ENCODE results near the gene SBNO2. TPM values are rescaled to one million over a fixed set of nuclear protein-coding genes. Genes with fewer than 3 reads are reported as not detected.

SBNO2 gene
- total RNA-seq, 1 donor from 2014 or later, result 48.8 TPM

DNA sequence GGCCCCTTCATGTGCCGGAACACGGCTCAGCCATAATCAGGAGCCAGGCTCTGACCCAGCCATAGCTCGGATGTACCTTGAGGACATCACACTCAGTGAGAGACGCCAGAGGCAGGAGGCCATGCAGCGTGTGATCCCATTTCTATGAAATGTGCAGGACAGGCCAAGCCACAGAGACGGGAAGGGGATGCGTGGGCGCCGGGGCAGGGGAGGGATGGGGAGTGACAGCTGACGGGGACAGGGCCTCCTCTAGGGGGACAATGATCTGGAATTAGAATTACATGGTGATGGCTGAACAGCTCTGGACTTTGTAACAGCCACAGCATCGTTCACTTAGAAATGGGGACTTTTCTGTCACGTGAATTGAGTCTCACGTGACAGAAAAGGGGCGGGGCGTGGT is 34.9 kb downstream of the SBNO2 start:
- DNase-seq (ENCODE audit: low read depth), result no peak
- H3K27me3 ChIP-seq (ENCODE audit: control insufficient read depth, insufficient read depth, low read length), result no peaks in the 10 kb centered on the region

GRCh38 chr19:1138121-1138520 is 35.9 kb downstream of the SBNO2 start:
- TF ChIP-seq, protein P1, sequence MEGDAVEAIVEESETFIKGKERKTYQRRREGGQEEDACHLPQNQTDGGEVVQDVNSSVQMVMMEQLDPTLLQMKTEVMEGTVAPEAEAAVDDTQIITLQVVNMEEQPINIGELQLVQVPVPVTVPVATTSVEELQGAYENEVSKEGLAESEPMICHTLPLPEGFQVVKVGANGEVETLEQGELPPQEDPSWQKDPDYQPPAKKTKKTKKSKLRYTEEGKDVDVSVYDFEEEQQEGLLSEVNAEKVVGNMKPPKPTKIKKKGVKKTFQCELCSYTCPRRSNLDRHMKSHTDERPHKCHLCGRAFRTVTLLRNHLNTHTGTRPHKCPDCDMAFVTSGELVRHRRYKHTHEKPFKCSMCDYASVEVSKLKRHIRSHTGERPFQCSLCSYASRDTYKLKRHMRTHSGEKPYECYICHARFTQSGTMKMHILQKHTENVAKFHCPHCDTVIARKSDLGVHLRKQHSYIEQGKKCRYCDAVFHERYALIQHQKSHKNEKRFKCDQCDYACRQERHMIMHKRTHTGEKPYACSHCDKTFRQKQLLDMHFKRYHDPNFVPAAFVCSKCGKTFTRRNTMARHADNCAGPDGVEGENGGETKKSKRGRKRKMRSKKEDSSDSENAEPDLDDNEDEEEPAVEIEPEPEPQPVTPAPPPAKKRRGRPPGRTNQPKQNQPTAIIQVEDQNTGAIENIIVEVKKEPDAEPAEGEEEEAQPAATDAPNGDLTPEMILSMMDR (IDR thresholded peaks at IDR 0.05; ENCODE audit: insufficient read depth, low read length, poor library complexity, severe bottlenecking), result no peak
- H3K27me3 ChIP-seq (ENCODE audit: control insufficient read depth, insufficient read depth, low read length), result no peaks in the 10 kb centered on the region
- DNase-seq (ENCODE audit: low read depth), result no peak
- H3K36me3 ChIP-seq (ENCODE audit: control insufficient read depth, insufficient read depth, low read length), result peaks cover 3% of the 10 kb centered on the region
- no peak overlapping the region for H3K4me3 ChIP-seq (ENCODE audit: low read depth, low read length)

More for the DNA sequence above, 34.9 kb downstream of the SBNO2 start:
- TF ChIP-seq, protein P1 (IDR thresholded peaks at IDR 0.05; ENCODE audit: insufficient read depth, low read length, poor library complexity, severe bottlenecking), result no peak
- Histone ChIP-seq H3K36me3 (ENCODE audit: control insufficient read depth, insufficient read depth, low read length) (peaks cover 3% of the 10 kb centered on the region), H3K4me3 (ENCODE audit: low read depth, low read length) (no peak overlapping the region)

- H3K4me3 ChIP-seq (ENCODE audit: low read depth, low read length), result no peak overlapping the region
- DNase-seq (ENCODE audit: low read depth), result no peak
- TF ChIP-seq, protein P1 (IDR thresholded peaks at IDR 0.05; ENCODE audit: insufficient read depth, low read length, poor library complexity, severe bottlenecking), result no peak
- peaks cover 3% of the 10 kb centered on the region for H3K36me3 ChIP-seq (ENCODE audit: control insufficient read depth, insufficient read depth, low read length)
- no peaks in the 10 kb centered on the region for H3K27me3 ChIP-seq (ENCODE audit: control insufficient read depth, insufficient read depth, low read length)
Observed at GRCh38 chr19:1136621-1137317, 37.3 kb downstream of the SBNO2 start.

- H3K27me3 ChIP-seq (ENCODE audit: control insufficient read depth, insufficient read depth, low read length), result no peaks in the 10 kb centered on the region
- no peak overlapping the region for H3K4me3 ChIP-seq (ENCODE audit: low read depth, low read length)
- H3K36me3 ChIP-seq (ENCODE audit: control insufficient read depth, insufficient read depth, low read length), result peaks cover 3% of the 10 kb centered on the region
- TF ChIP-seq, protein P1 (IDR thresholded peaks at IDR 0.05; ENCODE audit: insufficient read depth, low read length, poor library complexity, severe bottlenecking), result no peak
- DNase-seq (ENCODE audit: low read depth), result no peak
Observed at GRCh38 chr19:1136201-1136600, 37.9 kb downstream of the SBNO2 start.

- no peak overlapping the region for H3K4me3 ChIP-seq (ENCODE audit: low read depth, low read length)
- H3K27me3 ChIP-seq (ENCODE audit: control insufficient read depth, insufficient read depth, low read length), result no peaks in the 10 kb centered on the region
- TF ChIP-seq, protein P1 (IDR thresholded peaks at IDR 0.05; ENCODE audit: insufficient read depth, low read length, poor library complexity, severe bottlenecking), result no peak
- DNase-seq (ENCODE audit: low read depth), result no peak
- peaks cover 2% of the 10 kb centered on the region for H3K36me3 ChIP-seq (ENCODE audit: control insufficient read depth, insufficient read depth, low read length)
Observed at GRCh38 chr19:1135454-1135853, 38.6 kb downstream of the SBNO2 start.

GRCh38 chr19:1134431-1134830 is 39.6 kb downstream of the SBNO2 start:
- TF ChIP-seq, protein P1 (IDR thresholded peaks at IDR 0.05; ENCODE audit: insufficient read depth, low read length, poor library complexity, severe bottlenecking), result no peak
- peaks cover 2% of the 10 kb centered on the region for H3K36me3 ChIP-seq (ENCODE audit: control insufficient read depth, insufficient read depth, low read length)
- no peaks in the 10 kb centered on the region for H3K27me3 ChIP-seq (ENCODE audit: control insufficient read depth, insufficient read depth, low read length)
- no peak for DNase-seq (ENCODE audit: low read depth)
- no peak overlapping the region for H3K4me3 ChIP-seq (ENCODE audit: low read depth, low read length)

Measured in kidney epithelial cell (primary cell).